Testis (tissue), 5 donors: ENCODE results near the gene SLC35D2. TPM values are rescaled to one million over a fixed set of nuclear protein-coding genes. Genes with fewer than 3 reads are reported as not detected.

ENCODE experiments used
- DNase-seq: peaks from one replicate; pipeline ENCODE4 v3.0.0-alpha.2; 2019
- H3K27ac ChIP-seq, 2 donors: fragments of 200-600 bp; sonication (generic); one replicate each; pipeline ENCODE4 v1.5.1; 2019
- H3K27me3 ChIP-seq: fragments of 200-600 bp; sonication (generic); one replicate; pipeline ENCODE4 v1.5.1; 2019
- H3K36me3 ChIP-seq: fragments of 200-600 bp; sonication (generic); one replicate; pipeline ENCODE4 v1.5.1; 2017; ENCODE audit warnings: low read depth; ENCODE audit errors: missing control alignments
- H3K4me1 ChIP-seq: fragments of 200-600 bp; sonication (generic); one replicate; pipeline ENCODE4 v1.5.1; 2019
- H3K4me3 ChIP-seq, 2 donors: fragments of 200-600 bp; sonication (generic); one replicate each; pipeline ENCODE4 v1.5.1; 2017 to 2019
- H3K9me3 ChIP-seq: fragments of 200-600 bp; sonication (generic); one replicate; pipeline ENCODE4 v1.5.1; 2017
- POLR2A ChIP-seq: fragments of 450-650 bp; IDR thresholded peaks from one replicate; pipeline ENCODE4 v1.6.1; 2017; ENCODE audit warnings: antibody characterized with exemption, mild to moderate bottlenecking, moderate library complexity
- WGBS, 2 donors: methylation state at CpG; one replicate each; pipeline ENCODE4 v1.1.5; 2018; 5-methylcytosine and 5-hydroxymethylcytosine counted together
- intact Hi-C: fragments of 100-400 bp; cut with DNase I; formaldehyde crosslinking; loops from one replicate; pipeline ENCODE4 v1.15.1; 2023; ENCODE audit warnings: low total_unique reads
- long read RNA-seq, 2 donors: transcript quantifications; one replicate each; lab custom pipeline, GENCODE V29; 2026
- polyA plus RNA-seq: library from polyadenylated mRNA; stranded (reverse); fragments of 350-450 nt; fragmentation: Illumina TruSeq; extraction: RNeasy Lipid Tissue Mini Kit (QIAGEN cat#74804); gene quantifications from one replicate; pipeline ENCODE4 v1.2.3, GENCODE V29; 2014; ENCODE audit warnings: low read depth, low replicate concordance; ENCODE audit not compliant: insufficient read depth
- total RNA-seq, 2 donors: library from RNA; depleted of rRNA; stranded (reverse); fragments of >200 nt; gene quantifications; one replicate each; pipeline ENCODE4 v1.2.3, GENCODE V29; 2016
- TF ChIP-seq, protein P1 (sequence below), 3 experiments: fragments of 450-650 bp in 2 of 3; fragments of 200-600 bp in 1 of 3; sonication (generic) in 1 of 3; IDR thresholded peaks; one replicate each; pipeline ENCODE4 v1.5.1; 2016 to 2019; ENCODE audit warnings: antibody characterized with exemption in 3 of 3, mild to moderate bottlenecking in 2 of 3, moderate library complexity in 1 of 3

The SLC35D2 gene
- total RNA-seq = 10 to 100 TPM; 26.5 to 34.2 TPM
- 18.4 TPM for polyA plus RNA-seq
- long read RNA-seq, donor 1, transcript SLC35D2-201 (12 exons, 1,626 nt) = major isoform, 9 of 47 reads
- long read RNA-seq, donor 1, partial matches to known transcripts = 38 of 47 reads
- long read RNA-seq, donor 1, other reads (novel, unspliced or antisense) = 0 of 47 reads
- long read RNA-seq, donor 2, partial matches to known transcripts = 0 of 4 reads
- long read RNA-seq, donor 2, other reads (novel, unspliced or antisense) = 0 of 4 reads

DNA sequence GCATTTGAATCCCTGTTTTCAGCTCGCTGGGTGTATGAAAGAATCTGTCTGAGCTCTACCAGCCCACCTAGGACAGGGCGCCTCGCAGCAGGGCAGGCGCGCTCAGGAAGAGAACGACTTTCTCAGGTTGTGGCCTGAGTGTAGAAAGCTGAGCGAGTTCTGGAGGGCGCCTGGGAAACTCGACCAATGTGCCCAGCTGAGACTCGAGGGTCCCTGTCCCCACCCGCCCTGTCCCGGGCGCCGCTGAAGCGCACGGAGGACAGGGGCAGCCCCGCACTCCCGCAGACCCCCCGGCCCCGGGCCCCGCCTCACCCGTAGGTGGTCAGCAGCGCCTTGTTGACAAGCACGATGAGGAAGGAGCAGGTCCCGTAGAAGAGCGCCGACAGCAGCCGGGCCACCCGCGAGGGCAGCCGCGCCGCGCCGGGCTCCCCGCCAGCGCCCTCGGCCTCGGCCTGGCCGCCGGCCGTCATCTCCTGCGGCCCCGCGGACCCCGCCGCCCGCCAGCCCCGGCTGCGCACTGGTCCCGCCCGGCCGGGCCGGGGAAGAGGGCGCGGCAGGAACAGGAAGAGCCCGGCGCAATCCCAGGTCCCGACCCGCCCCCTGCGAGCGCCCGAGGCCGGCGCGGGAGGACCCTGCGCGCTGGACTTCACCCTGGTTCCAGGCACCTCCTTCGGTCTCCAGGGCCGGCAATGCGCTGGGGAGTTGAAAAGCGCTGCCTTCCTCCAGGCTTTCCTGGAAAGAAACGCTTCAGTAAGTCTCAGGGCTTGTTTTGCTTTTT, at the start of gene SLC35D2:
TSS of gene SLC35D2 (minus strand) at position 547 of the 778 bp plus-strand sequence. CDS start at position 470, 77 bp downstream.
- Histone ChIP-seq H3K9me3 (no peaks in the 10 kb centered on the region), H3K36me3 (no peaks in the 10 kb centered on the region), H3K27me3 (no peaks in the 10 kb centered on the region), H3K4me1 (no peaks in the 10 kb centered on the region), H3K27ac (peak within 1 kb of the TSS; percentile 82 to 86), H3K4me3 (peak within 1 kb of the TSS; percentile 72 to 73)
- TF ChIP-seq, protein P1, sequence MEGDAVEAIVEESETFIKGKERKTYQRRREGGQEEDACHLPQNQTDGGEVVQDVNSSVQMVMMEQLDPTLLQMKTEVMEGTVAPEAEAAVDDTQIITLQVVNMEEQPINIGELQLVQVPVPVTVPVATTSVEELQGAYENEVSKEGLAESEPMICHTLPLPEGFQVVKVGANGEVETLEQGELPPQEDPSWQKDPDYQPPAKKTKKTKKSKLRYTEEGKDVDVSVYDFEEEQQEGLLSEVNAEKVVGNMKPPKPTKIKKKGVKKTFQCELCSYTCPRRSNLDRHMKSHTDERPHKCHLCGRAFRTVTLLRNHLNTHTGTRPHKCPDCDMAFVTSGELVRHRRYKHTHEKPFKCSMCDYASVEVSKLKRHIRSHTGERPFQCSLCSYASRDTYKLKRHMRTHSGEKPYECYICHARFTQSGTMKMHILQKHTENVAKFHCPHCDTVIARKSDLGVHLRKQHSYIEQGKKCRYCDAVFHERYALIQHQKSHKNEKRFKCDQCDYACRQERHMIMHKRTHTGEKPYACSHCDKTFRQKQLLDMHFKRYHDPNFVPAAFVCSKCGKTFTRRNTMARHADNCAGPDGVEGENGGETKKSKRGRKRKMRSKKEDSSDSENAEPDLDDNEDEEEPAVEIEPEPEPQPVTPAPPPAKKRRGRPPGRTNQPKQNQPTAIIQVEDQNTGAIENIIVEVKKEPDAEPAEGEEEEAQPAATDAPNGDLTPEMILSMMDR (IDR thresholded peaks at IDR 0.05) = no peak
- TF ChIP-seq POLR2A = no peak
- intact Hi-C loops = no loop called here
- peak; percentile 64 for DNase-seq
- WGBS, 2 donors = 0 to 1% methylated on average over 17 to 53 of the region's 73 CpGs

DNA sequence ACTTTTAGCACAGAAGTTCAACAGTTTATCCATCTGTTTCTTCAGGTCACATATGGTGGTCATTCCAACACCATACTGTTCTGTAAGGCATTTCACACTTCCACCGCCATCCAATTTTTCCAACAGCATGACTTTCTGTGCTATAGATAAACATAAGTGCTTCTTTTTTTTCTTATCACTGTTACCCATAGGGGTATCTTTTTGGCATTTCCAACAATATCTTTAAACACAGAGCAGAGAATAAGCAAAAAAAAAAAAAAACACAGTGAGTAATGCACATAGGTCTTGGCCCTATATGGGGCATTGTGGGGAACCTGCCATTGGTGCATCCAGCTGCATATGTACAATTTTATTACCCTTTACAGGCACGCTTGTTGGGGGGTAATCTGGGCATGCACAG, 46.9 kb upstream of the SLC35D2 start:
- no peak for DNase-seq
- intact Hi-C loops = no loop called here
- Histone ChIP-seq H3K27me3 (no peaks in the 10 kb centered on the region), H3K27ac (no peak overlapping the region), H3K4me3 (no peak overlapping the region), H3K36me3 (no peaks in the 10 kb centered on the region), H3K4me1 (no peaks in the 10 kb centered on the region), H3K9me3 (no peaks in the 10 kb centered on the region)
- 80 to 96% methylated on average over 2 of the region's 2 CpGs for WGBS, 2 donors
- no peak for TF ChIP-seq POLR2A
- TF ChIP-seq, protein P1 (IDR thresholded peaks at IDR 0.05) = no peak

DNA sequence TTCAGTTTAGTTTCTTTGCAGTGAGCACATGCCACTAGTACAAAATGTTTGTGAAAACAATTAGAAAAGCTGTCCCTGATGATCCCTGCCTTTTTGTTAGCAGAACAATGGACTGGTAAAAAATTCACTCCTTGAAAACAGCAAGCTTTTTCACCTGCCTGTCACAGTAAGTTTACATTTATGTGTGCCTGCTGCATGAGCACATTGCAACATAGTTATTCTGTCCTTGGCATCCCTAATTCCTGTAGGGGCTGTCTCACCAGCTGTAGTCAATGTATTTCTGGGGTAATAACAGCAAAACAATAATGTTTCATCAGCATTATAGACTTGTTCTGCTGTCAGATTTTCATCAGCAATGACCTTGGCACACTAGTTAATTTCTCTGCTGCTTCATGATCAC, 46.2 kb upstream of the SLC35D2 start:
- Histone ChIP-seq H3K27ac (no peak overlapping the region), H3K9me3 (no peaks in the 10 kb centered on the region), H3K4me1 (no peaks in the 10 kb centered on the region), H3K27me3 (no peaks in the 10 kb centered on the region), H3K36me3 (no peaks in the 10 kb centered on the region), H3K4me3 (no peak overlapping the region)
- intact Hi-C loops = no loop called here
- TF ChIP-seq, protein P1 (IDR thresholded peaks at IDR 0.05) = no peak
- no peak for TF ChIP-seq POLR2A
- DNase-seq = no peak

DNA sequence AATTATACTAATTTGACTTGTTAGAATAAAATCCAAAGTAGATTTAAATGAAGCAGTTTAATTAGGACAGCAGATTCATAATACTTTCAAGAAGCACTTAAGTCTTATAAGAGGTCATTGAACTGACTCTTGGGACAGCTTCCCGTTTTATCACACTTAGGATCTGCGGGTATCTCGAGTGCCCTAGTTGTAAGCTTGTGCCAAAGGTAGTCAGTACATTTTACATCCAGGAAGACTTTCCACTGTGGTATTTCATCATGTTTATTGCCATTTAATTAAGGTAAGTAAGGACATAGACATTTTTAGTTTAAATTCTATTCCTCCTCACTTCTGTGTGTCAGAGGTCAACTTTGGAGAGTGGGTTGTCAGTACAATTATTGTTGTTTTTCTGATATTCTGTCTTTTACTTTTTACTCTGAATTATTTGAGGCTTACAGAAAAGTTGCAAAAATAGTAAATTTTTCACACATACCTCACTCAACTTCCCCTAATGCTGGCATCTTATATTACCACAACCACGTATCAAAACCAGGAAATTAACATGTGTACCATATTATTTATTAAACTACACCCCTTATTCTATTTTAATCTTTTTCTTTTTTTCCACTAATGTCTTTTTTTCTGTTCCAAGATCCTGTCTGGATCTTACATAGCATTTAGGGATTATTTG, 42.1 kb upstream of the SLC35D2 start:
- 80 to 87% methylated on average over 4 of the region's 4 CpGs for WGBS, 2 donors

More for the DNA sequence above, 42.1 kb upstream of the SLC35D2 start:
- DNase-seq = no peak
- Histone ChIP-seq H3K4me1 (peaks cover 4% of the 10 kb centered on the region), H3K4me3 (no peak overlapping the region), H3K27me3 (no peaks in the 10 kb centered on the region), H3K9me3 (no peaks in the 10 kb centered on the region), H3K36me3 (no peaks in the 10 kb centered on the region), H3K27ac (no peak overlapping the region)
- intact Hi-C loops = no loop called here
- TF ChIP-seq, protein P1 (IDR thresholded peaks at IDR 0.05) = no peak
- TF ChIP-seq POLR2A = no peak
